CD4-positive, alpha-beta T cell (primary cell): ENCODE results near the gene PCED1B. TPM values are rescaled to one million over a fixed set of nuclear protein-coding genes. Genes with fewer than 3 reads are reported as not detected.

ENCODE experiments used
- ATAC-seq: fragments of 200-7000 bp; cut with Tn5 transposase; one replicate; pipeline ENCODE4 v1.10.0; 2022; ENCODE audit warnings: mild to moderate bottlenecking; ENCODE audit not compliant: poor library complexity
- CTCF ChIA-PET: fragments of 350-600 bp; sonication (Branson Sonifier 250); formaldehyde crosslinking; loops from one replicate; lab custom pipeline; 2021; ENCODE audit warnings: antibody characterized with exemption, inconsistent platforms; lab: Charles Lee
- POLR2A ChIA-PET: fragments of 350-600 bp; sonication (Branson Sonifier 250); formaldehyde crosslinking; loops from one replicate; lab custom pipeline; 2021; ENCODE audit warnings: antibody characterized with exemption, inconsistent platforms; lab: Charles Lee
- DNase-seq, 14 experiments: peaks; one replicate each; pipeline ENCODE4 v3.0.0-alpha.2; 2013 to 2020; ENCODE audit warnings: mixed read lengths in 2 of 14
- H3K27ac ChIP-seq, 2 donors: one replicate each; pipeline versions ENCODE4 v1.5.1 to v1.7.0; 2013; ENCODE audit warnings: low read length in 2 of 2, low read depth in 1 of 2, mild to moderate bottlenecking in 1 of 2
- H3K27me3 ChIP-seq, 2 experiments: 1 replicate in 1 of 2; 2 replicates in 1 of 2; pipeline versions ENCODE4 v1.6.1 to v1.7.0; 2013; ENCODE audit warnings: low read length in 2 of 2, control low read depth in 1 of 2, mild to moderate bottlenecking in 1 of 2, moderate library complexity in 1 of 2; ENCODE audit not compliant: insufficient read depth in 2 of 2, control insufficient read depth in 1 of 2
- H3K36me3 ChIP-seq: one replicate; pipeline ENCODE4 v1.6.1; 2013; ENCODE audit warnings: low read length, control low read depth; ENCODE audit not compliant: insufficient read depth
- H3K4me1 ChIP-seq: one replicate; pipeline ENCODE4 v1.6.1; 2013; ENCODE audit warnings: low read length, control low read depth; ENCODE audit not compliant: insufficient read depth
- H3K4me3 ChIP-seq: one replicate; pipeline ENCODE4 v1.5.1; 2013; ENCODE audit warnings: mild to moderate bottlenecking, low read length, moderate library complexity
- H3K9me3 ChIP-seq, 2 experiments: 1 replicate in 1 of 2; 2 replicates in 1 of 2; pipeline versions ENCODE4 v1.6.1 to v1.7.0; 2013; ENCODE audit warnings: low read length in 2 of 2, mild to moderate bottlenecking in 2 of 2, control low read depth in 1 of 2, moderate library complexity in 1 of 2; ENCODE audit not compliant: control insufficient read depth in 1 of 2, insufficient read depth in 1 of 2
- H3K27ac Mint-ChIP-seq: one replicate; pipeline ENCODE4 v1.8.0; 2020; ENCODE audit warnings: mixed read lengths
- H3K27me3 Mint-ChIP-seq: one replicate; pipeline ENCODE4 v1.8.0; 2021; ENCODE audit warnings: mixed read lengths
- H3K36me3 Mint-ChIP-seq: one replicate; pipeline ENCODE4 v1.8.0; 2021; ENCODE audit warnings: low read depth, mixed read lengths
- H3K4me1 Mint-ChIP-seq: one replicate; pipeline ENCODE4 v1.8.0; 2021; ENCODE audit warnings: low read depth, mixed read lengths
- H3K4me3 Mint-ChIP-seq: one replicate; pipeline ENCODE4 v1.8.0; 2020; ENCODE audit warnings: mild to moderate bottlenecking, mixed read lengths
- H3K9me3 Mint-ChIP-seq: one replicate; pipeline ENCODE4 v1.8.0; 2020; ENCODE audit warnings: mixed read lengths
- intact Hi-C, 2 experiments: fragments of 100-400 bp; cut with DNase I in 1 of 2; cut with micrococcal nuclease in 1 of 2; formaldehyde crosslinking; loops; one replicate each; pipeline versions ENCODE4 v1.15.1 to v1.9.0; 2023 to 2025; cut with DNase I, micrococcal nuclease
- total RNA-seq, 174 experiments: library from RNA in 2 of 174; stranded (reverse) in 2 of 174; gene quantifications; one replicate each; pipeline ENCODE4 v1.2.3 and lab custom pipeline; 2021 to 2026
- TF ChIP-seq, protein P1 (sequence below): fragments of 200-600 bp; IDR thresholded peaks from one replicate; pipeline ENCODE4 v1.8.0; 2022; ENCODE audit warnings: antibody characterized with exemption, mild to moderate bottlenecking

The PCED1B gene
- total RNA-seq, 2 experiments from 2014 or later = 18.7 to 20.0 TPM

DNA sequence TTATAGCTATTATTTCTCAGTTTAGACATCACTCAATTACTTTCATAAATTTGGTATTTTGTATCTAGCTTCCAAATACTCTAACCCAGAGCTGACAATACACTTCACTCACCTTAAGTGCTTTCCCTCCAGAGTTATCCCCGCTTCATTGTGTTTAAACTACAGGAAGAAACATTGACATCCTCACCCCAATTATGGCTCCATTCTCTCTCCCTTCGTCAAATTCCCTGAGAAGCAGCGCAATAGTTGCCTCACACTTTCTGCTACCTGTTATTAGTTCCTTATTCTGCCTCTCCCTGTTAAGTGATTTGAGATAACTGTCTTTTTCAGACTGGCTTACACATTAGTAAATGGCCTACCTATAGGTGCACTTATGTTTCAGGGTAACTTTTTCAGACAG, 69.7 kb downstream of the PCED1B start:
- TF ChIP-seq, protein P1, sequence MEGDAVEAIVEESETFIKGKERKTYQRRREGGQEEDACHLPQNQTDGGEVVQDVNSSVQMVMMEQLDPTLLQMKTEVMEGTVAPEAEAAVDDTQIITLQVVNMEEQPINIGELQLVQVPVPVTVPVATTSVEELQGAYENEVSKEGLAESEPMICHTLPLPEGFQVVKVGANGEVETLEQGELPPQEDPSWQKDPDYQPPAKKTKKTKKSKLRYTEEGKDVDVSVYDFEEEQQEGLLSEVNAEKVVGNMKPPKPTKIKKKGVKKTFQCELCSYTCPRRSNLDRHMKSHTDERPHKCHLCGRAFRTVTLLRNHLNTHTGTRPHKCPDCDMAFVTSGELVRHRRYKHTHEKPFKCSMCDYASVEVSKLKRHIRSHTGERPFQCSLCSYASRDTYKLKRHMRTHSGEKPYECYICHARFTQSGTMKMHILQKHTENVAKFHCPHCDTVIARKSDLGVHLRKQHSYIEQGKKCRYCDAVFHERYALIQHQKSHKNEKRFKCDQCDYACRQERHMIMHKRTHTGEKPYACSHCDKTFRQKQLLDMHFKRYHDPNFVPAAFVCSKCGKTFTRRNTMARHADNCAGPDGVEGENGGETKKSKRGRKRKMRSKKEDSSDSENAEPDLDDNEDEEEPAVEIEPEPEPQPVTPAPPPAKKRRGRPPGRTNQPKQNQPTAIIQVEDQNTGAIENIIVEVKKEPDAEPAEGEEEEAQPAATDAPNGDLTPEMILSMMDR = no peak
- ChIA-PET POLR2A (no interaction called here), CTCF (interaction anchor here (1.3 kb wide), 1 partner anchor 12 kb away, joined by 3 read pairs; no protein-coding TSS in a partner anchor)
- Mint-ChIP-seq H3K4me1 (peaks cover 29% of the 10 kb centered on the region), H3K27me3 (no peaks in the 10 kb centered on the region), H3K4me3 (no peak overlapping the region), H3K27ac (no peak overlapping the region), H3K9me3 (no peaks in the 10 kb centered on the region), H3K36me3 (peaks cover 28% of the 10 kb centered on the region)
- H3K27me3 ChIP-seq = no peaks in the 10 kb centered on the region
- no peaks in the 10 kb centered on the region for H3K36me3 ChIP-seq
- H3K4me1 ChIP-seq = peaks cover 4% of the 10 kb centered on the region
- ATAC-seq = no peak
- no peak for DNase-seq
- H3K9me3 ChIP-seq = no peaks in the 10 kb centered on the region
- intact Hi-C loops = no loop called here
- no peak overlapping the region for H3K27ac ChIP-seq
- no peak overlapping the region for H3K4me3 ChIP-seq

DNA sequence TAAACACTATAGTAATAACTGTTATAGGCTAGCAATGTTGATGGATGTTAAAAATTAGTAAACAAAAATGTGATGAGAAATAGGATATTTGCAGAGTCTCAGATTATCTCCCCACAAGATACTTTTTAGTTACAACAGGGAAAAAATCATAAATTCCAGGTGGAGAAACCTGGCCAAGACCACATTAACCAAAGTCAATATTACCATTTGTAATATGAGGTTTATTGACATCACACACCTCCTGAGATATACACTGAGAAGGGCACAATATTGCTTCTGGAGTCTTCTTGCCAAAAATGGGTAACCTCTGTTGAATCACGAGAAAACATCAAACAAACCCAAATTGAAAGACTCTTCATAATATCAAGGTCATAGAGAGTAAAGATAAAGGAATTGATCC, 72.7 kb downstream of the PCED1B start:
- Histone ChIP-seq H3K27me3 (no peaks in the 10 kb centered on the region), H3K9me3 (no peaks in the 10 kb centered on the region), H3K36me3 (no peaks in the 10 kb centered on the region), H3K4me1 (peaks cover 11% of the 10 kb centered on the region), H3K27ac (no peak overlapping the region), H3K4me3 (no peak overlapping the region)
- ATAC-seq (no peak), DNase-seq (no peak)
- Mint-ChIP-seq H3K36me3 (peaks cover 28% of the 10 kb centered on the region), H3K4me1 (peaks cover 37% of the 10 kb centered on the region), H3K4me3 (no peak overlapping the region), H3K27me3 (no peaks in the 10 kb centered on the region), H3K27ac (no peak overlapping the region), H3K9me3 (no peaks in the 10 kb centered on the region)
- intact Hi-C loops = no loop called here
- ChIA-PET POLR2A (no interaction called here), CTCF (no interaction called here)
- TF ChIP-seq, protein P1 = no peak

DNA sequence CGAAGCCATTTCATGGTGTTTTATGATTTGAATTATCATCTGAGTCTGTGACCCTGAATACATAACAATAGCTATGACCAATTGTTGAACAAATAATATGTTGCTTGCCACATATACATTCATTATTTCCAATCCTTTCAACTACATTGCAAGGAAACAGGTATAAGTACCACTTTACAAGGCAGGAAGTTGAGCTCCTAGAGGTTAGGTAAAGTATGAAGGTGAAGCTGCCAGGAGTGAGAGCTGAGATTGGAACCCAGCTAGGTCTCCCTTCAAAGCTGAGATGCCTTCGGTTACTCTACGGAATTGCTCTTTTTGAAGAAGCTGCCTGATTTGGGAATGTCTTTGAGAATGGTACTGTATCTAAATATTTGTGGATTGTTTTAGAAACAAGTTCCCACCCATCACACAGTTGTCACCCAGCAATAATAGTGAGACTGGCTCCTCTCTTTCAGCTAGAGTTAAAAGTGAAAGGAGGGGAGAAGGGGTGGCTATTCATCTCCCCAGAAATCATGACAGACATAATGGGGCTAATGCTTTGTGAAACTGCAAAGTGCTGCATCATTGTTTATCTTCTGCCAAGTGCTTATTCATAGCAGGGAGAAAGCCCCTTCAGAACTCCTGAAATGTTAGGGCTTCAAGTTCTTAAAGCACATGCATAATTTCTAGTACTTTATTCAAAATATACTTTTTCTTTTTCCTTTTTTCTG, 76.2 kb downstream of the PCED1B start:
- intact Hi-C loops = no loop called here
- TF ChIP-seq, protein P1 = no peak
- Histone ChIP-seq H3K27ac (peak overlapping the region in 1 of 2 donors; percentile 0), H3K9me3 (peaks cover 0 to 7% of the 10 kb centered on the region in 2 experiments), H3K4me3 (no peak overlapping the region), H3K36me3 (no peaks in the 10 kb centered on the region), H3K4me1 (peaks cover 11% of the 10 kb centered on the region), H3K27me3 (no peaks in the 10 kb centered on the region)
- POLR2A ChIA-PET = interaction anchor here (0.6 to 2.3 kb wide), 4 partner anchors 10 to 73 kb away, joined by 3 to 7 read pairs (median 4); no protein-coding TSS in a partner anchor
- Mint-ChIP-seq H3K36me3 (peaks cover 38% of the 10 kb centered on the region), H3K9me3 (peaks cover 6% of the 10 kb centered on the region), H3K4me3 (no peak overlapping the region), H3K27me3 (no peaks in the 10 kb centered on the region), H3K4me1 (peaks cover 60% of the 10 kb centered on the region), H3K27ac (peak overlapping the region; percentile 72)
- CTCF ChIA-PET = interaction anchor here (1.1 kb wide), 1 partner anchor 10 kb away, joined by 3 read pairs; no protein-coding TSS in a partner anchor
- peak; percentile 68 for ATAC-seq
- peak in 3 of 14 experiments; percentile 18 to 31 (median 24) for DNase-seq
